GM12878 (cell line): ENCODE results near the gene GABRR3. TPM values are rescaled to one million over a fixed set of nuclear protein-coding genes. Genes with fewer than 3 reads are reported as not detected.

Experiments
- ATAC-seq: fragments of 200-7000 bp; cut with Tn5 transposase; 3 replicates; pipeline ENCODE4 v1.9.1; 2020; ENCODE audit warnings: mild to moderate bottlenecking, moderate library complexity
- BruUV-seq: library from RNA; stranded (reverse); fragments of 400-500 nt; replicated peaks from 2 replicates; lab custom pipeline; 2021; lab: Mats Ljungman, UMichigan
- CTCF ChIA-PET: fragments of 300-600 bp; sonication (Branson Sonifier 250); formaldehyde crosslinking; extraction: SDS; loops from one replicate; lab custom pipeline; 2021; ENCODE audit warnings: inconsistent platforms; lab: Yijun Ruan, JAX
- POLR2A ChIA-PET: fragments of 350-600 bp; formaldehyde crosslinking; extraction: SDS; loops from one replicate; lab custom pipeline; 2021; ENCODE audit warnings: inconsistent platforms; lab: Charles Lee
- RAD21 ChIA-PET: fragments of 300-600 bp; sonication (Branson Sonifier 250); formaldehyde crosslinking; loops from one replicate; lab custom pipeline; 2023; ENCODE audit warnings: antibody characterized with exemption; ENCODE audit not compliant: unreplicated experiment; lab: Charles Lee
- SMC1A ChIA-PET: fragments of 300-600 bp; sonication (Branson Sonifier 250); formaldehyde crosslinking; loops from one replicate; lab custom pipeline; 2023; ENCODE audit not compliant: unreplicated experiment, uncharacterized antibody; lab: Charles Lee
- DNase-seq: peaks from one replicate; pipeline ENCODE4 v3.0.0-alpha.2; 2011; ENCODE audit warnings: low read depth, low spot score
- FAIRE-seq: peaks from 3 replicates; lab custom pipeline; 2011; peaks lifted over from hg19 to GRCh38; lab: Jason Lieb, UNC
- H2AFZ ChIP-seq: 2 replicates; pipeline ENCODE4 v1.6.0; 2011; ENCODE audit warnings: low read depth, low read length, control low read depth; ENCODE audit not compliant: control insufficient read depth
- H3K27ac ChIP-seq: 2 replicates; pipeline ENCODE4 v1.5.1; 2011; ENCODE audit warnings: control low read depth; ENCODE audit not compliant: control insufficient read depth, insufficient read depth
- H3K27me3 ChIP-seq, 2 experiments: replicated peaks in 1 of 2; 2 replicates each; pipeline versions ENCODE4 v1.6.0 to v1.6.1; 2011; ENCODE audit warnings: low read length in 1 of 2; ENCODE audit not compliant: control insufficient read depth in 2 of 2, insufficient read depth in 2 of 2
- H3K36me3 ChIP-seq, 2 experiments: 2 replicates each; pipeline ENCODE4 v1.5.1; 2011; ENCODE audit warnings: low read length in 1 of 2; ENCODE audit not compliant: control insufficient read depth in 2 of 2, insufficient read depth in 2 of 2
- H3K4me1 ChIP-seq: 2 replicates; pipeline ENCODE4 v1.6.1; 2011; ENCODE audit warnings: mild to moderate bottlenecking, low read length, moderate library complexity, mixed read lengths; ENCODE audit not compliant: control insufficient read depth, insufficient read depth
- H3K4me2 ChIP-seq: 2 replicates; pipeline ENCODE4 v1.6.0; 2011; ENCODE audit warnings: control low read depth; ENCODE audit not compliant: control insufficient read depth, insufficient read depth
- H3K4me3 ChIP-seq: fragments of 200-600 bp; sonication (generic); 2 replicates; pipeline ENCODE4 v1.5.1; 2016
- H3K79me2 ChIP-seq: 2 replicates; pipeline ENCODE4 v1.6.0; 2011; ENCODE audit warnings: low read length; ENCODE audit not compliant: control insufficient read depth, insufficient read depth
- H3K9ac ChIP-seq: 2 replicates; pipeline ENCODE4 v1.8.0; 2011; ENCODE audit warnings: low read length, control low read depth, mixed read lengths; ENCODE audit not compliant: control insufficient read depth, insufficient read depth
- H3K9me3 ChIP-seq: replicated peaks from 3 replicates; pipeline ENCODE4 v1.5.1; 2011; ENCODE audit warnings: mild to moderate bottlenecking, low read length; ENCODE audit not compliant: control insufficient read depth, insufficient read depth
- H4K20me1 ChIP-seq: 2 replicates; pipeline ENCODE4 v1.6.0; 2011; ENCODE audit not compliant: control insufficient read depth, insufficient read depth
- BHLHE40 ChIP-seq, 2 experiments: fragments of 450-650 bp in 1 of 2; IDR thresholded peaks; 2 replicates each; pipeline ENCODE4 v1.6.1; 2011 to 2017; ENCODE audit warnings: low read depth in 2 of 2, borderline replicate concordance in 1 of 2, improper control_type of control experiment in 1 of 2, low read length in 1 of 2, mild to moderate bottlenecking in 1 of 2
- CBFB ChIP-seq: IDR thresholded peaks from 2 replicates; pipeline ENCODE4 v1.6.1; 2016; ENCODE audit warnings: antibody characterized with exemption, low read depth
- CBX5 ChIP-seq: sonication (generic); IDR thresholded peaks from 2 replicates; pipeline ENCODE4 v1.6.1; 2016; ENCODE audit warnings: low read depth, moderate library complexity, mild to moderate bottlenecking, inconsistent platforms
- CEBPZ ChIP-seq: fragments of 150-350 bp; IDR thresholded peaks from 2 replicates; pipeline ENCODE4 v1.6.1; 2016; ENCODE audit warnings: low read depth, low read length
- CREM ChIP-seq: IDR thresholded peaks from 2 replicates; pipeline ENCODE4 v1.6.1; 2014; ENCODE audit warnings: antibody characterized with exemption, low read depth
- MTA2 ChIP-seq: fragments of 450-650 bp; IDR thresholded peaks from 2 replicates; pipeline ENCODE4 v1.6.1; 2016; ENCODE audit warnings: low read depth, mild to moderate bottlenecking, moderate library complexity
- PRDM15 ChIP-seq: fragments of 450-650 bp; formaldehyde crosslinking; IDR thresholded peaks from 2 replicates; pipeline ENCODE4 v1.4.0; 2020; ENCODE audit warnings: mild to moderate bottlenecking, moderate library complexity
- RCOR1 ChIP-seq: conservative IDR thresholded peaks from 2 replicates; pipeline ENCODE4 v1.6.1; 2012; ENCODE audit warnings: low read depth, low read length, improper control_type of control experiment
- TBL1XR1 ChIP-seq: IDR thresholded peaks from 2 replicates; pipeline ENCODE4 v1.6.1; 2012; ENCODE audit warnings: low read depth, low read length, improper control_type of control experiment
- YBX1 ChIP-seq: fragments of 450-650 bp; IDR thresholded peaks from 2 replicates; pipeline ENCODE4 v1.6.1; 2016; ENCODE audit warnings: antibody characterized with exemption
- ZNF24 ChIP-seq: fragments of 450-650 bp; IDR thresholded peaks from 2 replicates; pipeline ENCODE4 v1.6.1; 2017; ENCODE audit warnings: antibody characterized with exemption, mild to moderate bottlenecking
- ZNF622 ChIP-seq: fragments of 450-650 bp; IDR thresholded peaks from 2 replicates; pipeline ENCODE4 v1.6.1; 2017; ENCODE audit warnings: mild to moderate bottlenecking, inconsistent platforms
- WGBS: methylation state at CpG from one replicate; pipeline ENCODE4 v1.1.6; 2016; ENCODE audit warnings: low lambda C conversion rate; ENCODE audit not compliant: insufficient replicate concordance, insufficient coverage; ENCODE audit errors: missing lambda C conversion rate; 5-methylcytosine and 5-hydroxymethylcytosine counted together
- in situ Hi-C: fragments of 300-500 bp; cut with MboI; formaldehyde crosslinking; loops from 9 replicates; pipeline ENCODE4 v1.14.3; 2018; ENCODE audit warnings: mixed read lengths
- intact Hi-C: fragments of 100-400 bp; cut with micrococcal nuclease; formaldehyde crosslinking; loops from one replicate; pipeline ENCODE4 v1.14.2; 2022; ENCODE audit not compliant: unreplicated experiment
- polyA plus RNA-seq, 11 experiments: library from polyadenylated mRNA; depleted of rRNA in 4 of 11; unstranded in 6 of 11; stranded (reverse) in 5 of 11; fragments of >200 nt; fragmentation: Nextera tagmentation in 4 of 11; fragmentation: Illumina TruSeq in 1 of 11; extraction: Ambion mirVana in 4 of 11; extraction: Trizol in 1 of 11; gene quantifications; 1 replicate in 1 of 11; 2 replicates in 10 of 11; pipeline versions ENCODE4 v1.2.1 to v1.2.3, GENCODE V29; 2011 to 2016; ENCODE audit warnings: inconsistent platforms in 2 of 11, missing spikeins in 2 of 11, low read depth in 1 of 11
- total RNA-seq, 4 experiments: library from RNA; depleted of rRNA in 3 of 4; stranded (reverse); fragments of >200 nt in 3 of 4; fragmentation: Illumina TruSeq in 1 of 4; extraction: Trizol in 1 of 4; gene quantifications; 2 replicates each; pipeline versions ENCODE4 v1.2.1 to v1.2.3, GENCODE V29; 2013 to 2021

Gene GABRR3
- total and polyA plus RNA-seq, 10 of the 15 experiments (the other 5 are each of a cell fraction or from before 2014, with no cell fraction given), result not detected

GRCh38 chr3:97979610-97980009, 55.5 kb downstream of the GABRR3 start:
- H3K9me3 ChIP-seq, result no peaks in the 10 kb centered on the region
- H3K9ac ChIP-seq, result no peak overlapping the region
- H3K4me3 ChIP-seq, result no peak overlapping the region
- DNase-seq, result no peak
- intact Hi-C loops, result no loop called here
- in situ Hi-C loops, result no loop called here
- no peak overlapping the region for H2AFZ ChIP-seq
- no peak for FAIRE-seq
- WGBS, result 80% methylated on average over 3 of the region's 3 CpGs
- no TSS peak for BruUV-seq
- ChIA-PET SMC1A (interaction anchor here (1.0 kb wide), 1 partner anchor 43 kb away, joined by 3 read pairs; no protein-coding TSS in a partner anchor), CTCF (no interaction called here), POLR2A (no interaction called here)
- no peaks in the 10 kb centered on the region for H3K27me3 ChIP-seq
- TF ChIP-seq CEBPZ, result no peak
- TF ChIP-seq YBX1, result no peak
- TF ChIP-seq CBFB, result no peak
- no peak for TF ChIP-seq BHLHE40 (IDR thresholded peaks at IDR 0.05; ENCODE audit: borderline replicate concordance in 1 of 2, low read depth in 2 of 2, low read length in 1 of 2)
- no peak for TF ChIP-seq ZNF622
- TF ChIP-seq TBL1XR1, result no peak
- TF ChIP-seq MTA2, result no peak
- TF ChIP-seq ZNF24, result no peak
- TF ChIP-seq RCOR1, result no peak
- no peak for TF ChIP-seq PRDM15 (CRISPR knock-in tag)
- no peak for TF ChIP-seq CREM
- TF ChIP-seq CBX5, result no peak
- TF ChIP-seq, all 136 proteins: peak for 0
- no peak for ATAC-seq
- RAD21 ChIA-PET, result no interaction called here
- no peak overlapping the region for H3K4me2 ChIP-seq
- H3K36me3 ChIP-seq, result no peaks in the 10 kb centered on the region
- no peaks in the 10 kb centered on the region for H3K79me2 ChIP-seq
- H4K20me1 ChIP-seq, result no peaks in the 10 kb centered on the region
- peaks cover 3% of the 10 kb centered on the region; the same call in 1 of the 2 replicates for H3K4me1 ChIP-seq
- H3K27ac ChIP-seq, result no peak overlapping the region
